ENCODE results near the gene DMD. TPM values are rescaled to one million over a fixed set of nuclear protein-coding genes. Genes with fewer than 3 reads are reported as not detected.

The DMD gene
- total and polyA plus RNA-seq, 2 experiments from 2014 or later, result 73.5 to 90.7 TPM

DNA sequence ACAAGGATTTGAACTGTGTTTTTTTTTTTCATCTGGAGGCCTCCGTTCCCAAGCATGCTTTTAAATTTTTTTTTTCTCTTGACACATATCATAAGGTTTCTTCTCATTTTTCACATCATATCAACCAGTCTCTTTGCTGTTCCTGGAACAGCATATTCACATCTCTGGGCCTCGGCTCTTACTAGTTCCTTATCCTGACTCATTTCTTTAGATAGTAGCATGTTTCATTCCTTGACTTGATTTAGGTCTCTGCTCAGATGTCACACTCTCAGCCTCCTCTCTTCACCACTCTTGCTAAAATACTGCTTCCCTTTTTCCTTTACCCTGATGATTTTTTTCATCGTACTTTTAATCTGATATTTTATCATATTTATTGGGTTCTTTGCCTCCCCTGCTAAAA, 1163.1 kb downstream of the DMD start:
- Histone ChIP-seq H3K9me3 (ENCODE audit: low read depth) (no peaks in the 10 kb centered on the region), H3K27me3 (no peaks in the 10 kb centered on the region), H3K4me3 (no peak overlapping the region), H3K36me3 (no peaks in the 10 kb centered on the region), H3K4me1 (ENCODE audit: low read depth) (no peaks in the 10 kb centered on the region), H3K27ac (no peak overlapping the region)
- DNase-seq (ENCODE audit: low read depth in 1 of 2, low spot score in 1 of 2), result no peak
- TF ChIP-seq, protein P1, sequence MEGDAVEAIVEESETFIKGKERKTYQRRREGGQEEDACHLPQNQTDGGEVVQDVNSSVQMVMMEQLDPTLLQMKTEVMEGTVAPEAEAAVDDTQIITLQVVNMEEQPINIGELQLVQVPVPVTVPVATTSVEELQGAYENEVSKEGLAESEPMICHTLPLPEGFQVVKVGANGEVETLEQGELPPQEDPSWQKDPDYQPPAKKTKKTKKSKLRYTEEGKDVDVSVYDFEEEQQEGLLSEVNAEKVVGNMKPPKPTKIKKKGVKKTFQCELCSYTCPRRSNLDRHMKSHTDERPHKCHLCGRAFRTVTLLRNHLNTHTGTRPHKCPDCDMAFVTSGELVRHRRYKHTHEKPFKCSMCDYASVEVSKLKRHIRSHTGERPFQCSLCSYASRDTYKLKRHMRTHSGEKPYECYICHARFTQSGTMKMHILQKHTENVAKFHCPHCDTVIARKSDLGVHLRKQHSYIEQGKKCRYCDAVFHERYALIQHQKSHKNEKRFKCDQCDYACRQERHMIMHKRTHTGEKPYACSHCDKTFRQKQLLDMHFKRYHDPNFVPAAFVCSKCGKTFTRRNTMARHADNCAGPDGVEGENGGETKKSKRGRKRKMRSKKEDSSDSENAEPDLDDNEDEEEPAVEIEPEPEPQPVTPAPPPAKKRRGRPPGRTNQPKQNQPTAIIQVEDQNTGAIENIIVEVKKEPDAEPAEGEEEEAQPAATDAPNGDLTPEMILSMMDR (IDR thresholded peaks at IDR 0.05; ENCODE audit: low read depth, low read length), result no peak

DNA sequence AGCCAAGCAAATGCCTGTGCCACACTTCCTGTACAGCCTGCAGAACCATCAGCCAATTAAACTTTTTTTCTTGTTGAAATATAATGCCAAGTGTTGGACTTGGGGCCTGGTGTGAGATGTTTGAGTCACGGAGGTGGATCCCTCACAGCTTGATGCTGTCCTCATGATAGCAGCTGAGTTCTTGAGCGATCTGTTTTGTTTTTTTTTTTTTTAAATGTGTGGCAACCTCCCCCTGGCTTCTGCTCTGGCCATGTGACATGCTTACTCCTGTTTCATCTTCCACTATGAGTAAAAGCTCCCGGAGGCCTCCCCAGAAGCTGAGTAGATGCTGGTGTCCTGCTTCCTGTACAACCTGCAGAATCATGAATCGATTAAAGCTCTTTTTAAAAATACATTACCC, 1166.2 kb downstream of the DMD start:
- Histone ChIP-seq H3K27ac (no peak overlapping the region), H3K4me3 (no peak overlapping the region), H3K27me3 (no peaks in the 10 kb centered on the region), H3K9me3 (ENCODE audit: low read depth) (no peaks in the 10 kb centered on the region), H3K4me1 (ENCODE audit: low read depth) (no peaks in the 10 kb centered on the region), H3K36me3 (no peaks in the 10 kb centered on the region)
- no peak for DNase-seq (ENCODE audit: low read depth in 1 of 2, low spot score in 1 of 2)
- TF ChIP-seq, protein P1 (IDR thresholded peaks at IDR 0.05; ENCODE audit: low read depth, low read length), result no peak

DNA sequence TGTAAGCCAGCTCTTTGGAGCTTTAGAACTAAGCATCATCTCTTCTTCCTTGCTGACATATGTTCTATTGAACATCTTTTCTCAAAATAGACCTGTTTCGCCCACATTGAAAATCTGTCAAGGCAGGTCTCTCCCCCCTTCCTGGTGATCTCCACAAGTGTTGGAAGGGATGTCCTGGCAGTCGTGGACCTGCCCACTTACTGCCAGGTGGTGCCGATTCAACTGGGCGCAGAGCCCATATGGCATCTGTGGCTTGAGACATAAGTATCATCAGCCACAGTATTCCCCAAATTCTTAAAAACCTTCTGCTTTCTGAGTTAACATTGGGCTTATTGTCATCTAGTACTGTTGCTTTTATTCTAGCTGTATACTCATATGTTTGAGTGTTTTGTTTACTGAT, 1170.2 kb downstream of the DMD start:
- no peak overlapping the region for H3K27ac ChIP-seq
- no peaks in the 10 kb centered on the region for H3K9me3 ChIP-seq (ENCODE audit: low read depth)
- no peaks in the 10 kb centered on the region for H3K4me1 ChIP-seq (ENCODE audit: low read depth)
- TF ChIP-seq, protein P1 (IDR thresholded peaks at IDR 0.05; ENCODE audit: low read depth, low read length), result no peak
- no peaks in the 10 kb centered on the region for H3K36me3 ChIP-seq
- H3K27me3 ChIP-seq, result no peaks in the 10 kb centered on the region
- no peak for DNase-seq (ENCODE audit: low read depth in 1 of 2, low spot score in 1 of 2)
- H3K4me3 ChIP-seq, result no peak overlapping the region

DNA sequence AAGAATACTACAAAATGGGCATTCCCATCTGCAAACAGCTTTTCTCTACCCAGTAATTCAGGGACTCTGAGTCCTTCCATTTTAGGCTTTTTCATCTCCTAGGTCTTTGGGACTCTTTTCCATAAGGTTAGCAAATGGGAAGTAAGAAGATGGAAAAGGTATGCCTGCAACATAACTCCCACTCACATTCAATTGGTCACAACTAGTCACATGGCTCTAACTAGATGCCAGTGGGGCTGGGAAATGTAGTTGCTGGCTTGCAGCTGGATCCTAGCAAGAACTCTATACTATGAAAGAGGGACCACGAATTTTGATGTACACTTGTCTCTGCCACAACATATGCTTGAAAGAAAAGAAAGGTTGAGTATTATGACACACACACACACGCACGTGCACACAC, 1184.6 kb downstream of the DMD start:
- DNase-seq (ENCODE audit: low read depth in 1 of 2, low spot score in 1 of 2), result no peak
- TF ChIP-seq, protein P1 (IDR thresholded peaks at IDR 0.05; ENCODE audit: low read depth, low read length), result no peak
- Histone ChIP-seq H3K4me1 (ENCODE audit: low read depth) (no peaks in the 10 kb centered on the region), H3K27ac (no peak overlapping the region), H3K9me3 (ENCODE audit: low read depth) (no peaks in the 10 kb centered on the region), H3K36me3 (no peaks in the 10 kb centered on the region), H3K27me3 (no peaks in the 10 kb centered on the region), H3K4me3 (no peak overlapping the region)

DNA sequence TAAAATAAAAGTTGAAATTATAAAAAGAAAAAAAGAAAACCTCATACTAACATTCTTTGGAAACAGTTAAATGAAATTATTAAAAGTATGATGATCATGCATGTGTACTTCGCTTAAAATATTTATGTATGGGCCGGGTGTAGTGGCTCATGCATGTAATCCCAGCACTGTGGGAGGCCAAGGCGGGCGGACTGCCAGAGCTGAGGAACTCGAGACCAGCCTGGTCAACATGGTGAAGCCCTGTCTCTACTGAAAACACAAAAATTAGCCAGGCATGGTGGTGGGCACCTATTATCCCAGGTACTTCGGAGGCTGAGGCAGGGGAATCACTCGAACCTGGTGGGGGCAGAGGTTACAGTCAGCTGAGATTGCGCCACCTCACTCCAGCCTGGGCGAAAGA, 1187.3 kb downstream of the DMD start:
- TF ChIP-seq, protein P1 (IDR thresholded peaks at IDR 0.05; ENCODE audit: low read depth, low read length), result no peak
- Histone ChIP-seq H3K27me3 (no peaks in the 10 kb centered on the region), H3K4me1 (ENCODE audit: low read depth) (no peaks in the 10 kb centered on the region), H3K36me3 (no peaks in the 10 kb centered on the region), H3K27ac (no peak overlapping the region), H3K9me3 (ENCODE audit: low read depth) (no peaks in the 10 kb centered on the region), H3K4me3 (no peak overlapping the region)
- no peak for DNase-seq (ENCODE audit: low read depth in 1 of 2, low spot score in 1 of 2)

DNA sequence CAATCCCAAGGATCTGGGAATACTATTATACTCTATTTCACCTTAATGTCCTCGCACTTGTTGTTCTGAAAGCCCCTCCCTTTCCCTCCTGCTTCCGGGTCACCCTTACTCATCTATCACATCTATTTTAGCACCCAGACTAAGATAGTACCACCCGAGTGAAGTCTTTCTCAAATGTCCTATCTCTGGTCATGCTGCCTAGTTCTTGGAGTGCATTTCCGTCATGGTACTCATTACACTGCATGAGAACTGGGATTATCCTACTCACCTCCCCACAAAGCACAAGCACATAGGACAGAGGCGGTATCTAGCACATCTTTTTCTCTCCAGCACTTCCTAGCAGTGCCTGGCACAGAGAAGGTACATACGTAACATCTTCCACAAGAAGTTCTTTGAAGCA, 1195.2 kb downstream of the DMD start:
- TF ChIP-seq, protein P1 (IDR thresholded peaks at IDR 0.05; ENCODE audit: low read depth, low read length), result no peak
- Histone ChIP-seq H3K4me1 (ENCODE audit: low read depth) (no peaks in the 10 kb centered on the region), H3K4me3 (no peak overlapping the region), H3K27me3 (no peaks in the 10 kb centered on the region), H3K36me3 (no peaks in the 10 kb centered on the region), H3K9me3 (ENCODE audit: low read depth) (no peaks in the 10 kb centered on the region), H3K27ac (no peak overlapping the region)
- DNase-seq (ENCODE audit: low read depth in 1 of 2, low spot score in 1 of 2), result no peak

All from cardiac muscle cell (in vitro differentiated cells and primary cell).